ENCODE results near the gene NLRC3.

Gene NLRC3, protein sequence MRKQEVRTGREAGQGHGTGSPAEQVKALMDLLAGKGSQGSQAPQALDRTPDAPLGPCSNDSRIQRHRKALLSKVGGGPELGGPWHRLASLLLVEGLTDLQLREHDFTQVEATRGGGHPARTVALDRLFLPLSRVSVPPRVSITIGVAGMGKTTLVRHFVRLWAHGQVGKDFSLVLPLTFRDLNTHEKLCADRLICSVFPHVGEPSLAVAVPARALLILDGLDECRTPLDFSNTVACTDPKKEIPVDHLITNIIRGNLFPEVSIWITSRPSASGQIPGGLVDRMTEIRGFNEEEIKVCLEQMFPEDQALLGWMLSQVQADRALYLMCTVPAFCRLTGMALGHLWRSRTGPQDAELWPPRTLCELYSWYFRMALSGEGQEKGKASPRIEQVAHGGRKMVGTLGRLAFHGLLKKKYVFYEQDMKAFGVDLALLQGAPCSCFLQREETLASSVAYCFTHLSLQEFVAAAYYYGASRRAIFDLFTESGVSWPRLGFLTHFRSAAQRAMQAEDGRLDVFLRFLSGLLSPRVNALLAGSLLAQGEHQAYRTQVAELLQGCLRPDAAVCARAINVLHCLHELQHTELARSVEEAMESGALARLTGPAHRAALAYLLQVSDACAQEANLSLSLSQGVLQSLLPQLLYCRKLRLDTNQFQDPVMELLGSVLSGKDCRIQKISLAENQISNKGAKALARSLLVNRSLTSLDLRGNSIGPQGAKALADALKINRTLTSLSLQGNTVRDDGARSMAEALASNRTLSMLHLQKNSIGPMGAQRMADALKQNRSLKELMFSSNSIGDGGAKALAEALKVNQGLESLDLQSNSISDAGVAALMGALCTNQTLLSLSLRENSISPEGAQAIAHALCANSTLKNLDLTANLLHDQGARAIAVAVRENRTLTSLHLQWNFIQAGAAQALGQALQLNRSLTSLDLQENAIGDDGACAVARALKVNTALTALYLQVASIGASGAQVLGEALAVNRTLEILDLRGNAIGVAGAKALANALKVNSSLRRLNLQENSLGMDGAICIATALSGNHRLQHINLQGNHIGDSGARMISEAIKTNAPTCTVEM

DNA sequence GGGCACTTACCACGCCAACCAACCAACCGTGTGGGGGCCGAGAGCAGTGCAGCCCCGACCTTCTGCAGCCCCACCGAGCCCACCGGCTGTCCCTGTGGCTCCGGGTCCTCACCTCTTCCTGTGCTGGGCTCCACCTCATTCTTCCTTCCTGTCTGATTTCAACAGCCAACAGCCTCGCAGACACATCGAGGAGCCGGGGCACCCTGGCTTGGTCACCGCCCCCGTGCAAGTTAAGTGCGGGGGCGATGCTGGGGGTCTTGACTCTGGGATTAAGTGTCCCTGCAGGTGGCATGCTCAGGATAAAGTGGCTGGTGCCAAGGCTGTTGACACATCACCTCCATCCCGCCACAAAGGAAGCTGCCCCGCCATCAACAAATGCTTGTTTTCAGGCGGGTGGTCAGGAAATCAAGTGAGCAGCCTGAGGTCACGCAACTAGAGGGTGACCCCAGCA is at the start of gene NLRC3:
Gene NLRC3, minus strand, starts transcription at position 102 of the 451 bp plus-strand sequence. CDS start 12,367 bp downstream, outside the sequence.
- Histone ChIP-seq H3K79me2 (ENCODE audit: insufficient read depth, low read length) (peaks cover 53% of the 10 kb centered on the region), H3K9me2 (replicated peaks; ENCODE audit: insufficient read depth, low read length) (no peaks in the 10 kb centered on the region), H3K36me3 (ENCODE audit: low read length) (peaks cover 3% of the 10 kb centered on the region), H3K4me3 (ENCODE audit: insufficient read depth, low read length, poor library complexity, severe bottlenecking) (peak within 1 kb of the TSS; percentile 93), H3K27ac (ENCODE audit: low read depth, low read length) (peak within 1 kb of the TSS; percentile 97), H3K9ac (ENCODE audit: low read length) (peak within 1 kb of the TSS; percentile 97), H3K27me3 (ENCODE audit: low read length) (no peaks in the 10 kb centered on the region), H3F3A (ENCODE audit: insufficient read depth) (peaks cover 39% of the 10 kb centered on the region), H4K20me1 (ENCODE audit: low read depth, low read length) (no peaks in the 10 kb centered on the region), H2AFZ (ENCODE audit: low read depth, low read length, severe bottlenecking) (no peak within 1 kb of the TSS), H3K4me2 (ENCODE audit: low read depth, low read length, poor library complexity, severe bottlenecking) (peak within 1 kb of the TSS; percentile 77), H3K9me3 (ENCODE audit: insufficient read depth, low read length) (no peaks in the 10 kb centered on the region)
- TF ChIP-seq EZH2phosphoT487 (conservative IDR thresholded peaks at IDR 0.05; ENCODE audit: low read length) = no peak

DNA sequence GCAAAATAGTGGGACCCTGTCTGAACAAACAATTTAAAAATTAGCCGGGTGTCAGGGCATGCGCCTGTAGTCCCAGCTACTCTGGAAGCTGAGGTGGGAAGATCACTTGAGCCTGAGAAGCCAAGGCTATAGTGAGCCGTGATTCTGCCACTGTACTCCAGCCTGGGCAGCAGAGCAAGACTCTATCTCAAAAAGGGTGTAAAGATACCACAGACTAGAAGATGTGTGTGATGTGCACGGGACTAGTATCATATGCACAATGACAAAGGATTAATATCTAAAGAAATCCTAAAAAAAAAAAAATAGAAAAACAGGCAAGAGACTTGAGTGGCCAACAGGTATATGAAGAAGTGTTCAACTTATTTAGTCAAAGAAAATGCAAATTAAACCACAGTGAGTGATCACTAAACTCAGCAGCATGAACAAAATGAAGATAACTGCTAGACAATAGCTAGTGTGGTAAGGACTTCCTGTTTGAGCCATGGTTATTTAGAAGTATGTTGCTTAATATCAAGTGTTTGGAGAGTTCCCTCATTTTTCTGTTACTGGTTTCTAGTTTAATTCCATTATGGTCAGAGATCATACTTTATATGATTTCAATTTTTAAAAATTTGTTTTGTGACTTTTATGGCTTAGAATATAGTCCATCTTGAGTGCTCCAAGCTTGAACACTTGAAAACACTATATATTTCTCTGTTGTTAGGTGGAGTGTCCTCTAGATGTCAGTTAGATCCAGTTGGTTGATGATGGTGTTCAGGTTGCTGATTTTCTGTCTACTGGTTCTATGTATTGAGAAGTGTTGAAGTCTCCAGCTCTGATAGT is 48.9 kb upstream of the NLRC3 start:
- H3K9me2 ChIP-seq (replicated peaks; ENCODE audit: insufficient read depth, low read length) = no peaks in the 10 kb centered on the region
- peaks cover 77% of the 10 kb centered on the region for H3F3A ChIP-seq (ENCODE audit: insufficient read depth)
- peak overlapping the region; percentile 96 for H3K4me2 ChIP-seq (ENCODE audit: low read depth, low read length, poor library complexity, severe bottlenecking)
- H2AFZ ChIP-seq (ENCODE audit: low read depth, low read length, severe bottlenecking) = no peak overlapping the region
- peaks cover 58% of the 10 kb centered on the region for H3K79me2 ChIP-seq (ENCODE audit: insufficient read depth, low read length)
- H3K27me3 ChIP-seq (ENCODE audit: low read length) = no peaks in the 10 kb centered on the region
- no peaks in the 10 kb centered on the region for H3K9me3 ChIP-seq (ENCODE audit: insufficient read depth, low read length)
- H3K27ac ChIP-seq (ENCODE audit: low read depth, low read length) = peak overlapping the region; percentile 99
- H4K20me1 ChIP-seq (ENCODE audit: low read depth, low read length) = no peaks in the 10 kb centered on the region
- H3K36me3 ChIP-seq (ENCODE audit: low read length) = no peaks in the 10 kb centered on the region
- no peak for TF ChIP-seq EZH2phosphoT487 (conservative IDR thresholded peaks at IDR 0.05; ENCODE audit: low read length)
- TF ChIP-seq, protein P1, sequence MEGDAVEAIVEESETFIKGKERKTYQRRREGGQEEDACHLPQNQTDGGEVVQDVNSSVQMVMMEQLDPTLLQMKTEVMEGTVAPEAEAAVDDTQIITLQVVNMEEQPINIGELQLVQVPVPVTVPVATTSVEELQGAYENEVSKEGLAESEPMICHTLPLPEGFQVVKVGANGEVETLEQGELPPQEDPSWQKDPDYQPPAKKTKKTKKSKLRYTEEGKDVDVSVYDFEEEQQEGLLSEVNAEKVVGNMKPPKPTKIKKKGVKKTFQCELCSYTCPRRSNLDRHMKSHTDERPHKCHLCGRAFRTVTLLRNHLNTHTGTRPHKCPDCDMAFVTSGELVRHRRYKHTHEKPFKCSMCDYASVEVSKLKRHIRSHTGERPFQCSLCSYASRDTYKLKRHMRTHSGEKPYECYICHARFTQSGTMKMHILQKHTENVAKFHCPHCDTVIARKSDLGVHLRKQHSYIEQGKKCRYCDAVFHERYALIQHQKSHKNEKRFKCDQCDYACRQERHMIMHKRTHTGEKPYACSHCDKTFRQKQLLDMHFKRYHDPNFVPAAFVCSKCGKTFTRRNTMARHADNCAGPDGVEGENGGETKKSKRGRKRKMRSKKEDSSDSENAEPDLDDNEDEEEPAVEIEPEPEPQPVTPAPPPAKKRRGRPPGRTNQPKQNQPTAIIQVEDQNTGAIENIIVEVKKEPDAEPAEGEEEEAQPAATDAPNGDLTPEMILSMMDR (IDR thresholded peaks at IDR 0.05; ENCODE audit: insufficient read depth, low read length, poor library complexity, severe bottlenecking) = peak; percentile 30
- peak overlapping the region; percentile 34 for H3K4me3 ChIP-seq (ENCODE audit: insufficient read depth, low read length, poor library complexity, severe bottlenecking)
- H3K9ac ChIP-seq (ENCODE audit: low read length) = peak overlapping the region; percentile 59

DNA sequence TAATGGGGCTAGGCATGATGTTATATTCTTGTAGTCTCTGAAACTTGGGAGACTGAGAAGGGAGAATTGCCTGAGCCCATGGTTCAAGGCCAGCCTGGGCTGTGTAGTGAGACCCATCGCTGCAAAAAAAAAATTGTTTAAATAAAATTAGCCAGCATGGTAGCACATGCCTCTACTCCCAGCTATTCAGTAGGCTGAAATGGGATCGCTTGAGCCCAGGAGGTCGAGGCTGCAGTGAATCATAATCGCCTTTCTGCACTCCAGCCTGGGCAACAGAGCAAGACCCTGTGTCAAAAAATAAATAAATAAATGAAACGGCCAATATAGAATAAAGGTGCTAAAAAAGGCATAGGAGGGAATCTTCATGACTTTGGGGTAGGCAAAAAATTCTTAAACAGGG is 48.1 kb upstream of the NLRC3 start:
- Histone ChIP-seq H3K4me3 (ENCODE audit: insufficient read depth, low read length, poor library complexity, severe bottlenecking) (peak overlapping the region; percentile 18), H3K79me2 (ENCODE audit: insufficient read depth, low read length) (peaks cover 58% of the 10 kb centered on the region), H3K36me3 (ENCODE audit: low read length) (no peaks in the 10 kb centered on the region), H3K27me3 (ENCODE audit: low read length) (no peaks in the 10 kb centered on the region), H3K9ac (ENCODE audit: low read length) (peak overlapping the region; percentile 59), H3K4me2 (ENCODE audit: low read depth, low read length, poor library complexity, severe bottlenecking) (peak overlapping the region; percentile 96), H2AFZ (ENCODE audit: low read depth, low read length, severe bottlenecking) (no peak overlapping the region), H3K9me3 (ENCODE audit: insufficient read depth, low read length) (no peaks in the 10 kb centered on the region), H4K20me1 (ENCODE audit: low read depth, low read length) (no peaks in the 10 kb centered on the region), H3F3A (ENCODE audit: insufficient read depth) (peaks cover 85% of the 10 kb centered on the region), H3K27ac (ENCODE audit: low read depth, low read length) (peak overlapping the region; percentile 99), H3K9me2 (replicated peaks; ENCODE audit: insufficient read depth, low read length) (no peaks in the 10 kb centered on the region)
- TF ChIP-seq, protein P1 (IDR thresholded peaks at IDR 0.05; ENCODE audit: insufficient read depth, low read length, poor library complexity, severe bottlenecking) = no peak
- no peak for TF ChIP-seq EZH2phosphoT487 (conservative IDR thresholded peaks at IDR 0.05; ENCODE audit: low read length)
